MCF 10A (cell line): Measurements from ENCODE around the gene CYP2E1. TPM values are rescaled to one million over a fixed set of nuclear protein-coding genes. Genes with fewer than 3 reads are reported as not detected.

ENCODE experiments used
- BruUV-seq: library from RNA; stranded (reverse); fragments of 400-500 nt; replicated peaks from 2 replicates; lab custom pipeline; 2021; lab: Mats Ljungman, UMichigan
- CTCF ChIA-PET: fragments of 300-600 bp; sonication (Branson Sonifier 250); formaldehyde crosslinking; extraction: SDS; loops from one replicate; lab custom pipeline; 2021; ENCODE audit warnings: antibody characterized with exemption, inconsistent platforms; lab: Yijun Ruan, JAX
- POLR2A ChIA-PET: fragments of 300-600, 350-650 bp; sonication (Branson Sonifier 250); formaldehyde crosslinking; extraction: SDS; loops from one replicate; lab custom pipeline; 2020; ENCODE audit warnings: antibody characterized with exemption, inconsistent platforms; lab: Yijun Ruan, JAX
- DNase-seq: peaks from one replicate; pipeline ENCODE4 v3.0.0-alpha.2; 2018; ENCODE audit not compliant: unreplicated experiment
- H3K27ac Mint-ChIP-seq: one replicate; pipeline ENCODE4 v1.8.0; 2022; ENCODE audit warnings: mild to moderate bottlenecking, low read depth, mixed read lengths; ENCODE audit not compliant: unreplicated experiment
- H3K27me3 Mint-ChIP-seq: one replicate; pipeline ENCODE4 v1.8.0; 2022; ENCODE audit warnings: mixed read lengths; ENCODE audit not compliant: insufficient read depth, unreplicated experiment
- H3K36me3 Mint-ChIP-seq: one replicate; pipeline ENCODE4 v1.8.0; 2022; ENCODE audit warnings: mild to moderate bottlenecking, moderate library complexity, mixed read lengths; ENCODE audit not compliant: insufficient read depth, unreplicated experiment
- H3K4me1 Mint-ChIP-seq: one replicate; pipeline ENCODE4 v1.8.0; 2022; ENCODE audit warnings: mixed read lengths; ENCODE audit not compliant: insufficient read depth, unreplicated experiment
- H3K4me3 Mint-ChIP-seq: one replicate; pipeline ENCODE4 v1.8.0; 2022; ENCODE audit warnings: mild to moderate bottlenecking, moderate library complexity, mixed read lengths; ENCODE audit not compliant: unreplicated experiment
- H3K9me3 Mint-ChIP-seq: one replicate; pipeline ENCODE4 v1.8.0; 2022; ENCODE audit warnings: mixed read lengths; ENCODE audit not compliant: unreplicated experiment
- intact Hi-C: fragments of 100-400 bp; cut with micrococcal nuclease; formaldehyde crosslinking; loops from 2 replicates; pipeline ENCODE4 v1.14.1; 2022
- total RNA-seq: library from RNA; stranded (reverse); gene quantifications from 2 replicates; pipeline ENCODE4 v1.2.3, GENCODE V29; 2022
- TF ChIP-seq, protein P1 (sequence below): fragments of 200-600 bp; IDR thresholded peaks from one replicate; pipeline ENCODE4 v1.8.0; 2022; ENCODE audit warnings: antibody characterized with exemption, mild to moderate bottlenecking; ENCODE audit not compliant: unreplicated experiment

CYP2E1 gene
- total RNA-seq, 1 experiment from 2014 or later = not detected

DNA sequence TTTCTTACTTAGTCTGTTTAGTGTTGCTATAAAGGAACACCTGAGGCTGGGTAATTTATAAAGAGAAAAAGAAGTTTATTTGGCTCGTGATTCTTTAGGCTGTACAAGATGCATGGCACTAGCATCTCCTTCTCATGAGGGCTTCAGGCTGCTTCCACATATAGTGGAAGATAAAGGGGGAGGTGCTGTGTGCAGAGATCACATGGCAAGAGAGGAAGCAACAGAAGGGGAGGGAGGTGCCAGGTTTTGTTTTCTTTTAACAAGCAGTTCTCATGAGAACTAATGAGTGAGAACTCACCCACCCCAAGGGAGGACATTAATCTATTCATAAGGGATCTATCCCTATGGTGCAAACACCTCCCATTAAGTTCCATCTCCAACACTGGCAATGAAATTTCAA, 17.3 kb downstream of the CYP2E1 start:
- TF ChIP-seq, protein P1, sequence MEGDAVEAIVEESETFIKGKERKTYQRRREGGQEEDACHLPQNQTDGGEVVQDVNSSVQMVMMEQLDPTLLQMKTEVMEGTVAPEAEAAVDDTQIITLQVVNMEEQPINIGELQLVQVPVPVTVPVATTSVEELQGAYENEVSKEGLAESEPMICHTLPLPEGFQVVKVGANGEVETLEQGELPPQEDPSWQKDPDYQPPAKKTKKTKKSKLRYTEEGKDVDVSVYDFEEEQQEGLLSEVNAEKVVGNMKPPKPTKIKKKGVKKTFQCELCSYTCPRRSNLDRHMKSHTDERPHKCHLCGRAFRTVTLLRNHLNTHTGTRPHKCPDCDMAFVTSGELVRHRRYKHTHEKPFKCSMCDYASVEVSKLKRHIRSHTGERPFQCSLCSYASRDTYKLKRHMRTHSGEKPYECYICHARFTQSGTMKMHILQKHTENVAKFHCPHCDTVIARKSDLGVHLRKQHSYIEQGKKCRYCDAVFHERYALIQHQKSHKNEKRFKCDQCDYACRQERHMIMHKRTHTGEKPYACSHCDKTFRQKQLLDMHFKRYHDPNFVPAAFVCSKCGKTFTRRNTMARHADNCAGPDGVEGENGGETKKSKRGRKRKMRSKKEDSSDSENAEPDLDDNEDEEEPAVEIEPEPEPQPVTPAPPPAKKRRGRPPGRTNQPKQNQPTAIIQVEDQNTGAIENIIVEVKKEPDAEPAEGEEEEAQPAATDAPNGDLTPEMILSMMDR = no peak
- no peaks in the 10 kb centered on the region for H3K4me1 Mint-ChIP-seq
- no peak overlapping the region for H3K4me3 Mint-ChIP-seq
- no peak overlapping the region for H3K27ac Mint-ChIP-seq
- CTCF ChIA-PET = no interaction called here
- no peak for DNase-seq
- H3K9me3 Mint-ChIP-seq = peaks cover 24% of the 10 kb centered on the region
- H3K36me3 Mint-ChIP-seq = no peaks in the 10 kb centered on the region
- POLR2A ChIA-PET = no interaction called here
- BruUV-seq = no TSS peak
- H3K27me3 Mint-ChIP-seq = peaks cover 10% of the 10 kb centered on the region
- intact Hi-C loops = no loop called here

DNA sequence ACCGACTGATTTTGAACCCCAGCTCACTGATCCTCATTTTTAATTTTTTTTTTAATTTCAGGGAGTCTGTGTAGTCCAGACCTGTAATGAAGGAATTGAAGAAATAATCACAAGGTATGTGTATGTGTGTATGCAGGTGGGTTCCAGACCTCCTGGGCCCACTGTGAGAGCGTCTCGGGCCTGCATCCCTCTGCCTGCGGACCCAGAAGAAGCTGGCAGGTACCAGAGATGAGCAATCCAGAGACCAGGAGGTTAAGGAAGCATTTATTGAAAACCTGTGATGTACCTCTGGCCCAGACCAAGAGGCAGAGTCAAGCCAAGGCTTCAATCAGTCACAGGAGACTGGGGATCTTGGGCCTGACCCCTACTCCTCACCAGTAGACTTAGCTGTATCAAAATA, 27.4 kb downstream of the CYP2E1 start:
- Mint-ChIP-seq H3K4me1 (no peaks in the 10 kb centered on the region), H3K36me3 (no peaks in the 10 kb centered on the region), H3K9me3 (peaks cover under 1% of the 10 kb centered on the region), H3K27me3 (peaks cover 62% of the 10 kb centered on the region), H3K4me3 (no peak overlapping the region), H3K27ac (no peak overlapping the region)
- TF ChIP-seq, protein P1 = no peak
- intact Hi-C loops = no loop called here
- POLR2A ChIA-PET = no interaction called here
- DNase-seq = no peak
- BruUV-seq = no TSS peak
- CTCF ChIA-PET = interaction anchor here (0.6 kb wide), 1 partner anchor 160 kb away, joined by 3 read pairs; no protein-coding TSS in a partner anchor

DNA sequence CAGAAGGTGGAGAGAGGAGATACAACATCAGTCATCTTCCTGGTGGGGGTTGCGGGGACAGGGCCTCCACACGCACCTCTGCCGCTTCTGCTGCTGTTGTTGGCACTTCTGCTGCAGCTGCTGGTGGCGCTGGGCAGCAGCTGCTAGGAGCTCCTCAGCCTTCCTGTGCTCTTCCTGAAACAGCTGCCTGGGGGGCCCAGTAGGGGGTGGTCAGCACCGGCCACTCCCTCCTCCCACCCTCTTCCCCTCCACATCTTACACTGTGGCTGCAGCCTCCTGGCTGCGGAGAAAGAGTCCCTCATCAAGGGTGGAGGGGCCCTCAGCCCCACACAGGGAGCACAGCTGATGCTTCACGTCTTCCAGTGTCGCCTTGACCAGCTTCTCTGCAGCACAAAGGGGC, 28.4 kb downstream of the CYP2E1 start:
- no TSS peak for BruUV-seq
- Mint-ChIP-seq H3K4me1 (no peaks in the 10 kb centered on the region), H3K27ac (no peak overlapping the region), H3K36me3 (no peaks in the 10 kb centered on the region), H3K9me3 (no peaks in the 10 kb centered on the region), H3K4me3 (no peak overlapping the region), H3K27me3 (peaks cover 64% of the 10 kb centered on the region)
- TF ChIP-seq, protein P1 = no peak
- no peak for DNase-seq
- ChIA-PET CTCF (interaction anchor here (0.6 kb wide), 1 partner anchor 161 kb away, joined by 3 read pairs; no protein-coding TSS in a partner anchor), POLR2A (no interaction called here)
- intact Hi-C loops = no loop called here

DNA sequence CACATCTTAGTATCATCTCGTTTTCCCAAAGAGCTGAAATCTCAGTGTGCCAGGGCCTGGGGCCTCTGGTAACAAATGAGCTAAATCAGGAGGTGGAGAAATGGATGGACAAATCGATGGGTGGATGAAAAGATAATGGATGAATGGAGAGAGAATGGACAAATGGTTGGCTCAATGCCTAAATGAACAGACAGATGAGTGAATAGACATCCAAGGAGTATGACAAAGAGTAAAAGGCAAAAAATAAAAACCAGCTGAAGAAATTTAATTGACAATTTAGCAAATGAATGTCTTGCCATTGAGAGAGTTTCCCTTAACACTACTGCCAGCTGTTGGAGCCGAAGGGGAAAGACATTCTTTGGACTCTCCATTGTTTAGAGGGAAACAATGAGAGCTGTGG, 30.2 kb downstream of the CYP2E1 start:
- intact Hi-C loops = no loop called here
- Mint-ChIP-seq H3K9me3 (no peaks in the 10 kb centered on the region), H3K27ac (no peak overlapping the region), H3K4me3 (no peak overlapping the region), H3K4me1 (no peaks in the 10 kb centered on the region), H3K36me3 (no peaks in the 10 kb centered on the region), H3K27me3 (peaks cover 82% of the 10 kb centered on the region)
- DNase-seq = no peak
- CTCF ChIA-PET = interaction anchor here (1.1 kb wide), 1 partner anchor 228 kb away, joined by 4 read pairs; no protein-coding TSS in a partner anchor
- TF ChIP-seq, protein P1 = no peak
- POLR2A ChIA-PET = no interaction called here
- no TSS peak for BruUV-seq
